ENCODE results near the gene FAM151B.
A peak's percentile ranks its signal among the peaks of the same experiment; 100 is the strongest.
"Not testable (repeated sequence)": the region's sequence is repeated elsewhere in the genome, so short reads cannot be mapped to it uniquely, and the experiment has no call there.

Gene FAM151B

DNA sequence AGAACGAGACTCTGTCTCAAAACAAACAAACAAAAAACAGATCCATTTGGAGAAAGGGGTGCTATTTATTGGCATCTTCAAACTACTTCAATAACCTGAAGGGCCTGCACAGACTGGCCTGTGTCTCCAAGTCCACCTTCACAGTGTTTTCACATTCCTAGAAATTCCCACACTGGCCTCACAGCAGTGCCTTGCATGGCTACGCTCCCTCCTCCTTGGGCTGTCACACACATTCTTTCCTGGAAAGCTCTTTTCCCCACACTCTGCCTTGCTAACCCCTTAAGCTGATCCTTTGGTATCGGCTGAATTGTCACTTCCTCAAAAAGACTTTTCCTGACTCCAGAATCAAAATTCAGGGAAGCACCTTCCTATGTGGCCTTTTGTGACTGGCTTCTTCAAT lies 19.8 kb downstream of the FAM151B start:
- no peak for DNase-seq

DNA sequence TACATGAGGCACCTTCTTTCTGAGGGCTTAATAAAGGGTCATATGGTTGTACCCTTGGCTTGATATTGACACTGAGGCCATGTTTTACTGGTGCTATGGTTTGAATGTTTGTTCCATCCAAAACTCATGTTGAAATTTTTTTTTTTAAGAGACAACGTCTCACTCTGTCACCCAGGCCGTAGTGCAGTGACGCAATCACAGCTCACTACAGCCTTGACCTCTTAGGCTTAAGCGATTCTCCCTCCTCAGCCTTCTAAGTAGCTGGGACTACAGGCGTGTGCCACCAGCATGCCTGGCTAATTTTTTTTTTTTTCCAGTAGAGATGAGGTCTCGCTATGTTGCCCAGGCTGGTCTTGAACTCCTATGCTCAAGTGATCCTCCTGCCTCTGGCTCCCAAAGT lies 20.9 kb downstream of the FAM151B start:
- no peak for DNase-seq

DNA sequence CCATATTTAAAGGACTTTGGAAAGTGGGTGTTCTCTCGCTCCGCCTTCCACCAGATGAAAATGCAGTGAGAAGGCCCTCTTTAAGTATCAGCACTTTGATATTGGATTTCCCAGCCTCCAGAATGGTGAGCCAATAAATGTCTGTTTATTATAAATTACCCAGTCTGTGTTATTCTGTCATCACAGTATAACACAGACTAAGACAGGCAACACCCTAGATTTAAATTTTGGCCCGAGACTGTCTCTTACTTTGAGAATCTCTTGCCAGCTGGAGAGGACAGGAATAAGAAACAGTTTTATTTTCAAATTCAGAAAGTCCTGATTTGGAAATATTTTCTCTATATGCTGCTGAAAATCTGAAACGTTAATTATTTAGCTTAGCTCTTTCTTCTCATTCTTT lies 21.5 kb downstream of the FAM151B start:
- DNase-seq = no peak

DNA sequence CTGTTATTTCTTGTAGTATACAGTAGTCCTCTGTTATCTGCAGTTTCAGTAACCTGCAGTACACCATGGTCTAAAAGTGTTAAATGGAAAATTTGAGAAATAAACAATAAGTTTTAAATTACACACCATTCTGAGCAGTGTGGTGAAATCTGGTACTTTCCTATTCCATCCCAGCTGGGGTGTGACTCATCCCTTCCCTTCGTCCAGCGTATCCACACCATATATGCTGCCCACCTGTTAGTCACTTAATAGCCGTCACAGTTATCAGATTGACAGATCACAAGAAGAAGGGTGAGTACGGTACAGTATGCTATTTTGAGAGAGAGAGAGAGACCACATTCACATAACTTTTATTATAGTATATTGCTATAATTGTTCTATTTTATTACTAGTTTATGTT lies 28.9 kb downstream of the FAM151B start:
- peak; percentile 63 for DNase-seq

DNA sequence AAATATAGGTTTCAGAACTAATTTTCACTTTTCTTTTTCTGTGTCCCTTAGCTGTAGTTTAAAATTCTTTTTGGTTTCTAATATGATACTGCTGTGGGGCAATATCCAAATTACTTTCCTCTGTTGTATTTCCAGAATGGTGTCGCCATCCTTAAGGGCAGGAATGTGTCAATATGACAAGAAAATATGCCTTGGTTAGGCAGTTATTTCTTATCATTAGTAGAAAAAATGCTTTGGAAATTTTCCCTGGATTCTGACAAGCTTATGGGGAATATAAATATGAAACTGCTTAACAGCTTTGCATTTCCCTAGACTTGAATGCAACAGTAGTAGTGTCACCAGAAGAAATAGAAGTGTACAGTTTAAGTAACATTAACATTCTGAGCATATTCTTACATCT lies 52.8 kb downstream of the FAM151B start:
- DNase-seq = no peak

DNA sequence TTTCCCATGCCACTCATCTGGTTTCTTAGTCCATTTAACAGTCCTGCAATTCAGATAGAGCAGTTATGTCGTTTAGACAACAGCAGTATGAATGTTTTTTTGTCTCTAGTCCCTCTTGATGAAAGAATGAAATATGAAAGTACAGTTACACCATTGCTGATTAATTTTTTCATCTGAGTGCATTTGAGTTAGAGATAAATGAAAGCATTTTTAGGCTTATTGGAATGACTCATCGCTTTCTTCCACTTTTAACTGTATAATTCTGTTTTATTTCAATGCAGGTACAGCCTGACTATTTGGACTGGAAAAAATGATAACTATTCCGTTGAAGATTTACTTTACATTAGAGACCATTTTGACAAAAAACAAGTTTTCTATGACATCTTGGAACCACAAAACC lies 53.5 kb downstream of the FAM151B start:
- no peak for DNase-seq

DNA sequence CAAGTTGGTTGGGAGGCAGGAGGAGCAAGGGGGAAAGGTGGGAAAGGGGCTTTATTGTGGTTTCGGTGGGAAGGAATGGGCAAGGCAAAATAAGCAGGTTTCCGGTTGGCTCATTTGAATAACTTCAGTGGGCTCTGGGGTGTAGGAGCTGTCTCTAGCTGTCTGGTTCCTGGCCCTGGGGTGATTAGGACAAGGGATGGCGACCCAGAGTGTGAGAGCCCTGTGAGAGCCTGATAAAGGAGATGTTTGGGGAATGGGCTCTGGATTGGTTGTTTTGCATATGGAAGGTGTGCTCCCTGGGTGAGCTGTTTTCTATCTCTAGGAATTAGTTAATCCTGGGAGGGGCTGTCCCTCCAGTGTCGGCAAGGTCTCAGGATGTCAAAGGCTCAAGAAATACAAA lies 66.7 kb downstream of the FAM151B start:
- no peak for DNase-seq

DNA sequence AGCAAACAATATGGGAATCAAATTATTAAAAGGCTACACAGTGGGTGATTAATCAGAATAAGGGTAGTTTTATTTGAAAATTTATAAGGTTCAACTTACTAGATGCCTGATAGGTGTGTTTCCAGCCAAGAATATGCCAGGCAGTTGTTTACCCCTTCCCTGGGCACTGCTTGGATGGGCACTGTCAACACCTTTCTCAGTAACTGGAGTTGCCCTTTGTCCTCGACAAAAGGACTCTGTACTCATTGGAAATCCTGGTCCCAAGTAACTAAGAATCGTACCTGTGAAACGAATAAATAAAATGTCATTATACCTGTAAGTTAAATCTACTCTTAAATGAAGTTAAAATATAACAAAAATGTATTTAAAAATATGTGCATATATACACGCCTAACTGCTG lies 67.2 kb downstream of the FAM151B start:
- DNase-seq = no peak

DNA sequence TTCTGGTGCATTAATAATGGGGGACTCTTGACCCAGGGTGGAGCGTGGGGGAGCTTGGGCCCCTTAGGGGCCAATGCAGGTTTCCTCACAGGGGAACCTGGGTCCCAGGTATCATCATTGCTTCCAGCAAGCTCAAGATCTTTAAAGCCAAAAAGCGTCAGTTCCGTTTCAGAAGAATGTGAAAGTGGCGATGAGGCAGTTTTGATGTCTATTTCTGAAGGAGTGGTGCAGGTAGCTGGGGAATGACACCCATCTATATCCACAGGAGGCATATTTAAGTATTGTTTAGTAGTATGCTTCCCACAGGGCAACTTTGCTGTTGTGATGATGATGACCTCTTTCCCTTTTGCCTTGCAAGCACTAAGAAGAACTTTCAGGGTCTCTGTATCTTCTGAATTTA lies 71.3 kb downstream of the FAM151B start:
- DNase-seq = no peak

DNA sequence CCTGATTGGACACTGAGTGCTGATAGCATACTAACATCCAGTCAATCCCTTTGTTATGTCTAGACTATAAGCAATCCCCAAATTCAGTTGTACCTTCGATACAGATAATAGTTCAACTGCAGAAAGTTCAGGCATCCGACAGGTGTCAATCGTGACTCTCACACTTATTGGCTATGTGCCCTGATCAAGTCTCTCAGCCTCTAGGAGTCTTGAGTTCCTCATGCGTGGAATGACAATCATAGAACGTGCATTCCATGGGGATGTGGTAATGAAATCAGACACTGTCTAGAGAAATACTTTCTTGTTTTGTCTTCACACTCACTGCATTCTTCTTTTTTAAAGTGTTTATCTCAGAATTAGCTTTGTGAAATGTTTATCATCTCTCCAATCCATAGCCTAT lies 77.4 kb downstream of the FAM151B start:
- DNase-seq = no peak

DNA sequence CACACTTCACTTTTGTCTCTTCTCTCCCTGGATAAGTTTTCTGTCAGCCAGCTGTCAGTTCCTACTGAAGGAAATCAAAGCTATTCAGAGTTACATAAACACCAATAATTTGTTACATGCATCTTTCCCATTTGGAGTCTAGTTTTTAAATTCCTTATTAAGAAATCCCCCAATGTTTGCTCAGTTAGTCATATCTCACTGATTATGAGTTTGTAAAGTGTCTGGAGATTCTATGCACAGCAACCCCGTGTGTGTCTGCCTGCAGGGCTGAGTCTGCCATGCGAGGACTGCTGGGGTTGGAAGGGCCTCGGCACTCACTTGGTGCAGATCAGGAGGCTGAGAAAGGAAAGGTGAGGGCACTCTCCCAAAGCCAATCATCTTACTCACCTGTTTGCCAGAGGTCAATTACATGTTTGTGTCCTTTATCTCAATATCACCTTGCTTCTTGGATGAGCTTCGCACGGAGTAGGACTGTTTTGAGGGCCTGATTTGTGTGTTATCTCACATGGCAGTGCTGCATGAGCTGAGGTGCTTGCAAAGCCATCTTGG lies 78.9 kb downstream of the FAM151B start:
- no peak for DNase-seq

DNA sequence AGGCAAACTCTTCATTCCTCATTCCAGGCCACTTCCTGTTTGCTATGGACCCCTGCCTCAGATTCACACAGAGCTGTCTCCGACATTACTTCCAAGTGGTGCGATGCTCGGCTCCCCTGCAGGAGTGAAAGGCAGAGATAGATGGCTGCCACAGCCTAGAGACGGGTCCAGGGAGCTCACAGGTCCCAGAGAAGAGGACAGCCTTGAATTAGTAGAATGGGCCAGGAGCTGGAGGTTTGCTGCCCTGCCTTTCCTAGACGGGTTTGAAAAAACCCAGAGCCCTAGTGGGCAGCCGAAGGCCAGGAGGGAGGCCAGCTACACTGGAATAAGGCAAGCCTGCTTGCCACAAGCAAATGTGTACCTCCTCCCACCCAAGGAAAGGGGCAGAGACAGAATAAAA lies 80.4 kb downstream of the FAM151B start:
- DNase-seq = no peak

DNA sequence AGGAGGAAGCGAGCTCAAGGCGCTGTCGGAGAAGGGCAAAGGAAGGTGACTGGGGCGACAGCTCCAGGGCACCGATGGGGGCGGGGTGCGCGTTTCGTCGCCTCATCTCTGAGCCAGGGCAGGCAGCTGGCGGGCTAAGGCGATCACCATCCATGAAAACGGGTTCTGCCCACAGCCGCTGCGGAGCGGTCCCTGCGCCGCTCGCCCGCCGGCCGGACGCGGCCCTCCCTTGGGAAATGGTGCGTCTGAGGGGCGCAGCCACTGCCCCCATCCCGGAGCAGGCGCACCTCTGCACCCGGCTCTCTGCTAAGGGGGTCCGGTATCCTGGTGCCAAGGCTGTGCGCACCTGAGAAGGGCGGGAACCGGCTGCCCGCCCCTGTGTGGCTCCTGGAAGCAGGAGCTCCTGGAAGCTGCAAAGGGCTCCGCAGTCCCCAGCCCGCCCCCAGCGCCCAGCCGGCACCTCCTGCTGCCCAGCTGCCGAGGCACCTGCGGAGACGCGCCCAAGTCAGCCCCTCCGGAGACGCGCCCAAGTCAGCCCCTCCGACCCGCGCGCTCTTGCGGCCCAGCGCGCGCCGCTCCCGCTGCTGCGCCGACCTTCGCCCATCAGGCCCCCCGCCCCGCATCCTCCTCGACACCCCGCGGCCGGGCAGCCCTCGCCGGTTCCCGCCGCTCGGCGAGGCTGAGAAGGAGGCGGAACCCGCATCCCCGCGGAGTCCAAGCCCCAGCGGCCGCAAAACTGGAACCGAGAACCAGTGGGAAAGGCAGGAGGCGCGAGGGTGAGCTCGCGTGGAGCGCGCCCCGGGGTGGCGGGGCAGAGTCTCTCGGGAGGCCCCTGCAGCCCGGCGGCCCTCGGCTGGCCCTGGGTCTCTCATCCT lies 81.4 kb downstream of the FAM151B start:
- DNase-seq = no peak

DNA sequence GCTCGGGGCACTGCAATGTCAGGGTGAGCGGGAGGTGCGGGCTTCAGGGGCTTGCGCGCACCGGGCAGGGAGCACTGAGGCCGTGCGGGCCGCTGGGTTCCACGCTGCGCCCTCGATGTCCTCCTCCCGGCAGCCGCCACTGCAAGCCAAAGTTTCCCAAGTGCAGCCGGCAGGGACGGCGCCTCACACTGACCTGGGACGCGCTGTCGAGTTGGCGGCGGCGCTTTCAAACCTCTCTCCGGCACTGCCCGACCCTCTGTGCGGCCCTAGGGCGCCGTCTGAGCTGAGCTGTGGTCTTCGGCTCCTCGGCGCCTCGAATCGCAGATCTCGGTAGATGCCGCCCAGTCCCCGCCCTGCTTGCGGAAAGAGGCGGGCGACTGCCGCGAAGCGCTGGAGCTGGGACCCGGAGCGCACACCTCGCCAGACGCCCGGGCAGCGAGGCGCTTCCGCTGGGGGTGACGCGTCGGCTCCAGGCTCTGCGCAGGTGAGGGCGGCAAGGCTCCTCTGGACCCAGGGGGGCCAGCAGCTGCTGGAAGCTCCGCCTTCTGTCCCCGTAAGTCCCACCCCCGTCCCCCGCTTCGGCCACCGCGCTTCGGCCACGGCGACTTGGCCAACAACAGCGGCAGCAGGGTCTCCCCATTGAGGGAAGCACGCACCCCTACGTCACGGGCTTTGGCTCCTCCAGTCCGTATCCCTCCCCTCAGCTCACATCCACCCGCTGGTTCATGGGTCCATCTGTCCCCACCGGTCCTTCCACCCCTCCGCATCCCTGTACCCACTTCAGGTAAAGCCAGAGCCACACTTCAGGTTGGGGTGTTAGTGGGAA lies 82.3 kb downstream of the FAM151B start, which contains the start of gene ANKRD34B:
Gene ANKRD34B (minus strand): TSS at position 320 of the 826 bp plus-strand sequence. CDS start 10,261 bp downstream, outside the sequence.
- DNase-seq = no peak

DNA sequence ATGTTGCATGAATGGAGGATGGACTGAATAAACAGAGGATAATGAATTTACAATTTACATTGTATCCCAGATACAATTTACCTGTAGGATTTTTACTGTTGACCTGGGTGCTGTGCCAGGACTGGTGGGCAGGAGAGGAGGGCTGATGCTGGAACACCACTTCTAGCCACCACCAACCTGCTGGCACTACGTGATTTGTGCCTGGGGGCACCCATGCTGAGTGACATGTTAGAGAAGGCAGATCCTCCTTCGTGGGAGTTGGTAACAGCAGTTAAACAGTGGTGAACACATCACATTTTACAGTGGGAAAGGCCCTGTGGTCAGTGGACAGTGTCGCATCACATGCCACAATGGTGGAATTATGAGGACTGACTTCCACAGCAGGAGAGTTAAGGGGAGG lies 85.2 kb downstream of the FAM151B start:
- no peak for DNase-seq

DNA sequence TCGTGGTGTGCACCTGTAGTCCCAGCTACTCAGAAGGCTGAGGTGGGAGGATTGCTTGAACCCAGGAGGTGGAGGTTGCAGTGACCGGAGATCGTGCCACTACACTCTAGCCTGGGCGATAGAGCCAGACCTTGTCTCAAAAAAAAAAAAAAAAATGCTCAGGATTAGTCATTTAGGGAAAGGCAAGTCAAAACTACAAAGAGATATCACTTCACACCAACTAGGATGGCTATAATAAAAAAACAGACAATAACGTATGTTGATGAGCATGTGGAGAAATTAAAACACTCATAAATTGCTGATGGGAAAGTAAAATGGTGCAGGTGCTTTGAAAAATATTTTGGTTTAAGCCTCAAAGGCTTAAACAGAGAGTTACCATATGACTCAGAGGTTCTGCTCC lies 88.5 kb downstream of the FAM151B start:
- no peak for DNase-seq

DNA sequence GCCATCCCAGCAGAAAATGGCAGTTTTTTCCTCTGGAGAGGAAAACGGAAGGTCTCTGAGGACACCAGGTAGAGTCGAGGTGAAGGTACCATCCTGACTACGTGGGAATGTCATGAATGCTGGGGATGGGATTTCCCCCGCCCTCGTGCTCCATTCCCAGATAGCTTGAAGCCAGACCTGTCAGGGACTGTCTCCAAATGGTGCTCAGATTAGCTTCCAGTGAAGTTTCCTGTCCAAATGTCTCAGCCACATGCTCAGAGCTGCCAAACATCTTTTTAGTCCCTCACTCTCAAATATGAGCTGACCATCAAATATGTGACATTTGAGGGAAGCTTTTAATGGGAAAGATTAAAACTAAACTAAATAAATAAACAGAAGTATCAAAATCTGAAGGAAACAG lies 89.8 kb downstream of the FAM151B start:
- DNase-seq = no peak

DNA sequence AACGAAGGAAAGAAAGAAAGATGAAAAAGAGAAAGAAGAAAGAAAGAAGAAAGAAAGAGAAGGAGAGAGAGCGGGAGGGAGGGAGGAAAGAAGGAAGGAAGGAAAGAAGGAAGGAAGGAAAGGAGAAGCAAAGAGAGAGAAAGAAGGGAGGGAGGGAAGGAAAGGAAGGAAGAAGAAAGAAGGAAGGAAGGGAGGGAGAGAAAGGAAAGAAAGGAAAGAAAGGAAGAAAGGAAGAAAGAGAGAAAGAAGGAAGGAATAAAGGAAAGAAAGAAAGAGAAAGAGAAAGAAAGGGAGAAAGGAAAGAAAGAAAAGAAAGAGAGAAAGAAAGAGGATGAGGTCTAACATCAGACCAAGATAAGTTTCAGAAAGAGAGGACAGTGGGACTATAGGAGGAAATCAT lies 91.2 kb downstream of the FAM151B start:
- no peak for DNase-seq

DNA sequence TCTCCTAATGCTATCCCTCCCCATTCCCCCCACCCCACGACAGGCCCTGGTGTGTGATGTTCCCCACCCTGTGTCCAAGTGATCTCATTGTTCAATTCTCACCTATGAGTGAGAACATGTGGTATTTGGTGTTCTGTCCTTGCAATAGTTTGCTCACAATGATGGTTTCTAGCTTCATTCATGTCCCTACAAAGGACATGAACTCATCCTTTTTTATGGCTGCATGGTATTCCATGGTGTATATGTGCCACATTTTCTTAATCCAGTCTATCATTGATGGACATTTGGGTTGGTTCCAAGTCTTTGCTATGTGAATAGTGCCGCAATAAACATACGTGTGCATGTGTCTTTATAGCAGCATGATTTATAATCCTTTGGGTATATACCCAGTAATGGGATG lies 92.4 kb downstream of the FAM151B start:
- DNase-seq = not testable (repeated sequence)

DNA sequence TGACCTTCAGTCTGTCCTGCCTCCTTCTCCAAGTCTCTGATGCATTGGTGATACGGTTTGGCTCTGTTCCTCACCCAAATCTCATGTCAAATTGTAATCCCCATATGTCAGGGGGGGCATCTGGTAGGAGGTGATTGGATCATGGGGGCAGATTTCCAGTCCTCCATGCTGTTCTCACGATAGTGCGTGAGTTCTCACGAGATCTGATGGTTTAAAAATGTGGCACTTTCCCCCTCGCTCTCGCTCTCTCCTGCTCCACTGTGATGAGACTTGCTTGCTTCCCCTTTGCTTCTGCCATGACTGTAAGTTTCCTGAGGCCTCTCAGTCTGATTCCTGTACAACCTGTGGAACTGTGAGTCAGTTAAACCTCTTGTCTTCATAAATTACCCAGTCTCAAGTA lies 96.9 kb downstream of the FAM151B start:
- DNase-seq = no peak

DNA sequence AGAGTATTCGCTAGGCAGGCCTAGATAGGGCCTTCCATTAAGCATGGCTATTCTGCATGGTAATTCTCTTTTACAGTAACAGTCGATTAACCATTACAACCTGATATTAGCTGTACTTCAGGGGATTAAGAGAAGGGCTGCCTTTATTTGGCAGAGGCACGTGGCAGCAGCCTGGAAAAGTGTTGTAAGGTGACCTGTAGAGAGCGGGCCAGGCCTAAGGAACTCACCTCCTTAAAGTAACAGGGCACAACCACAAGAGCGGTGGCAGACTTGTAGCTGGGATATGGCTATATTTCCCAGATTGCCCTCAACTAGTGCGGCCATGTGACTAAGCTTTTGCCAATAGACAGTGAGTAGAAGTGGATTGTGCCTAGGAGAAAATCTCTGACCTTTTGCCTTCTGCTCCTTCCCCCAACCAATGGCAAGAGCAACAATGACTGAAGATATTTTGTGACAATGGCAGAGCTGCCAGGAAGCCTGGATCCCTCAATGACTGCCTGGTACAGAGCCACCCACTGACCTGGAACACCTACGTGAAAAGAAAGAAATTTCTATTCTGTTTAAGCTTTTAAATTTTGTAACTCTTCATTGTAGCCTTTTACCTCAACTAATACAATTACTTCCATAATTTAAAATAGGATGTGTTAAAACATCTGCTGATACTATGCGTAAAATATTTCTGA lies 101.1 kb downstream of the FAM151B start:
- no peak for DNase-seq

DNA sequence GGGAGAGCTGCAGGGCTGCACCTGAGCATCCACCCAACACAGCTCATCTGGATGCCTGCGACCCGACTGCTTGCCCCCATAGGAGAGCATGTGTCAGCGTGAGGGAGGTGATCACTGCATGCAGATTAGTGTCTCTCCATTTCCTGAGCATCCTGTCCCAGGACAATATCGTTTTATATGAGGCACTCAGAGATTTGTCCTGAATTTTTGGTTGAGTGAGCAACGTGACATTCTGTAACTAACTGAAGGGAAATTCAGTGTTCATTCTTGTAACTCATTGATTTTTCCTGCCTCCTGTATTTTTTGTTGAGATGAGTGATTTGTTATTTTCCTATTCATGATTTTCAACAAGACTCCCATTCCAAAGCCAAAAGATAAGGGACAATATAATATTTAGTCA lies 102.9 kb downstream of the FAM151B start:
- no peak for DNase-seq

DNA sequence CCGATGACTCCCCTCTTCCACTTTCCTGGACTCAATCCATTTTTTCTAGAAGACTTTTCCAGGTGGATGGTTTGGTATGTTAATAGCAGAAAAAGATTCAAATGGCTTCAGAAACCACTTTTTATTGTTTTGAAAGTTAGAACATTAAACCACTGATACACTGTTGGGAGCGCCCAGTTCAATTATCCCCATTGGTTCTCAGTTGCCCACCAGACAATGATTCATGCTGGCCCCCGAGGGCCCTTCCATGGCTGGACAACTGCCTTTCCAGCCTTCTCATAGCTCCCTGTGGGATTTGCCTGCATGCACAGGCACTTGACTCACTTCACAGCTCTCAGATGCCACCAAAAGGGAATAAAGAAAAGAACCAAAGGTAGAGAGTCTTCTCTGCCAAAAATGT lies 103.5 kb downstream of the FAM151B start:
- DNase-seq = no peak

Measured in amniotic stem cell (primary cell).